ENCODE data around the gene TBC1D8. TPM values are rescaled to one million over a fixed set of nuclear protein-coding genes. Genes with fewer than 3 reads are reported as not detected.

The TBC1D8 gene
- total RNA-seq, 1 donor from 2014 or later = 20.1 TPM

- DNase-seq (ENCODE audit: low spot score) (no peak), ATAC-seq (no peak)
- intact Hi-C loops (cut with DNase I) = no loop called here
Observed at GRCh38 chr2:101017371-101017770, 133.8 kb downstream of the TBC1D8 start.

- intact Hi-C loops (cut with DNase I) = no loop called here
- DNase-seq (ENCODE audit: low spot score) (no peak), ATAC-seq (no peak)
Observed at GRCh38 chr2:101014264-101014857, 136.8 kb downstream of the TBC1D8 start.

- DNase-seq (ENCODE audit: low spot score) (no peak), ATAC-seq (peak; percentile 34)
- intact Hi-C loops (cut with DNase I) = no loop called here
Observed at GRCh38 chr2:101012706-101013181, 138.4 kb downstream of the TBC1D8 start.

GRCh38 chr2:101012054-101012705 lies 139.0 kb downstream of the TBC1D8 start:
- intact Hi-C loops (cut with DNase I) = no loop called here
- no peak for ATAC-seq
- DNase-seq (ENCODE audit: low spot score) = no peak

GRCh38 chr2:101011152-101011551 lies 140.0 kb downstream of the TBC1D8 start:
- ATAC-seq (no peak), DNase-seq (ENCODE audit: low spot score) (no peak)

GRCh38 chr2:101007415-101008345 lies 143.5 kb downstream of the TBC1D8 start:
- no peak for DNase-seq (ENCODE audit: low spot score)
- no peak for ATAC-seq
- intact Hi-C loops (cut with DNase I) = no loop called here

More at GRCh38 chr2:101011152-101011551, 140.0 kb downstream of the TBC1D8 start:
- intact Hi-C loops (cut with DNase I) = no loop called here

- intact Hi-C loops (cut with DNase I) = no loop called here
- DNase-seq (ENCODE audit: low spot score) = no peak
- no peak for ATAC-seq
Observed at GRCh38 chr2:101006065-101006715, 145.0 kb downstream of the TBC1D8 start.

- ATAC-seq (no peak), DNase-seq (ENCODE audit: low spot score) (no peak)
- intact Hi-C loops (cut with DNase I) = no loop called here
Observed at GRCh38 chr2:101004620-101005325, 146.4 kb downstream of the TBC1D8 start.

GRCh38 chr2:101003278-101003775 lies 147.9 kb downstream of the TBC1D8 start:
- no peak for DNase-seq (ENCODE audit: low spot score)
- intact Hi-C loops (cut with DNase I) = no loop called here
- no peak for ATAC-seq

- intact Hi-C loops (cut with DNase I) = no loop called here
- DNase-seq (ENCODE audit: low spot score) (no peak), ATAC-seq (peak; percentile 7)
Observed at GRCh38 chr2:101002562-101003277, 148.5 kb downstream of the TBC1D8 start.

- DNase-seq (ENCODE audit: low spot score) (peak; percentile 98), ATAC-seq (peak; percentile 99)
- intact Hi-C loops (cut with DNase I) = no loop called here
Observed at GRCh38 chr2:101001691-101002561, 149.3 kb downstream of the TBC1D8 start, which contains the start of gene RPL31. Gene RPL31, plus strand, starts transcription at chr2:101002289. Its CDS starts 413 bp downstream, at chr2:101002702.

GRCh38 chr2:100999995-101000394 lies 151.2 kb downstream of the TBC1D8 start:
- DNase-seq (ENCODE audit: low spot score) (no peak), ATAC-seq (no peak)
- intact Hi-C loops (cut with DNase I) = no loop called here

GRCh38 chr2:100998235-100998573 lies 153.0 kb downstream of the TBC1D8 start:
- DNase-seq (ENCODE audit: low spot score) (no peak), ATAC-seq (no peak)
- intact Hi-C loops (cut with DNase I) = no loop called here

GRCh38 chr2:100997509-100998234 lies 153.5 kb downstream of the TBC1D8 start:
- DNase-seq (ENCODE audit: low spot score) (no peak), ATAC-seq (no peak)
- intact Hi-C loops (cut with DNase I) = no loop called here

- intact Hi-C loops (cut with DNase I) = no loop called here
- DNase-seq (ENCODE audit: low spot score) (no peak), ATAC-seq (no peak)
Observed at GRCh38 chr2:100995309-100996075, 155.7 kb downstream of the TBC1D8 start.
